GM19193 (cell line): Measurements from ENCODE around the gene LRRK1.

Source experiments
- POLR2A ChIP-seq: IDR thresholded peaks from 4 replicates; pipeline ENCODE4 v1.6.1; 2011; ENCODE audit not compliant: insufficient read depth, insufficient read length; ENCODE audit errors: extremely low read depth

The LRRK1 gene

GRCh38 chr15:100994597-100995446 lies 75.7 kb downstream of the LRRK1 start:
- TF ChIP-seq POLR2A, result no peak

GRCh38 chr15:100995471-100996430 lies 76.6 kb downstream of the LRRK1 start:
- TF ChIP-seq POLR2A, result no peak

GRCh38 chr15:100997442-100997841 lies 78.3 kb downstream of the LRRK1 start:
- no peak for TF ChIP-seq POLR2A

- no peak for TF ChIP-seq POLR2A
Observed at GRCh38 chr15:100998630-100999029, 79.5 kb downstream of the LRRK1 start.

GRCh38 chr15:100999369-100999768 lies 80.2 kb downstream of the LRRK1 start:
- TF ChIP-seq POLR2A, result no peak

GRCh38 chr15:101000271-101000681 lies 81.1 kb downstream of the LRRK1 start:
- no peak for TF ChIP-seq POLR2A

GRCh38 chr15:101001056-101001455 lies 81.9 kb downstream of the LRRK1 start:
- no peak for TF ChIP-seq POLR2A

- no peak for TF ChIP-seq POLR2A
Observed at GRCh38 chr15:101001796-101002195, 82.6 kb downstream of the LRRK1 start.

- TF ChIP-seq POLR2A, result no peak
Observed at GRCh38 chr15:101003081-101003480, 83.9 kb downstream of the LRRK1 start.

- no peak for TF ChIP-seq POLR2A
Observed at GRCh38 chr15:101003706-101004105, 84.5 kb downstream of the LRRK1 start.

- TF ChIP-seq POLR2A, result no peak
Observed at GRCh38 chr15:101004500-101004899, 85.3 kb downstream of the LRRK1 start.

- TF ChIP-seq POLR2A, result no peak
Observed at GRCh38 chr15:101004986-101005747, 86.0 kb downstream of the LRRK1 start.

- no peak for TF ChIP-seq POLR2A
Observed at GRCh38 chr15:101006931-101007691, 88.0 kb downstream of the LRRK1 start.

GRCh38 chr15:101008158-101009139 lies 89.3 kb downstream of the LRRK1 start:
- no peak for TF ChIP-seq POLR2A

- no peak for TF ChIP-seq POLR2A
Observed at GRCh38 chr15:101009176-101009575, 90.0 kb downstream of the LRRK1 start.
